ENCODE measurements around the gene DTX3L.

DNA sequence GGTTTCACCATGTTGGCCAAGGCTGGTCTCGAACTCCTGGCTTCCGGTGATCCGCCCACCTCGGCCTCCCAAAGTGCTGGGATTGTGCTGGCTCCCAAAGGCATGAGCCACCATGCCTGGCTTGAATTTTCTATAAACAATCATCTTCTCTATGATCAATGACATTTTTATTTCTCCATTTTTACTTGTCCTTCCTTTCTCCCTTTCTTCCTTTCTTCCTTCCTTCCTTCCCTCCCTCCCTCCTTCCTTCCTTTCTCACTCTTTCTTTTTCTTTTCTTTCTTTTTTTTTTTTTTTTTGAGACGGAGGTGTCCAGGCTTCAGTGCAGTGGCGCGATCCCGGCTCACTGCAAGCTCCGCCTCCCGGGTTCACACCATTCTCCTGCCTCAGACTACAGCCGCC is 40.8 kb upstream of the DTX3L start:
- TF ChIP-seq, protein P1, sequence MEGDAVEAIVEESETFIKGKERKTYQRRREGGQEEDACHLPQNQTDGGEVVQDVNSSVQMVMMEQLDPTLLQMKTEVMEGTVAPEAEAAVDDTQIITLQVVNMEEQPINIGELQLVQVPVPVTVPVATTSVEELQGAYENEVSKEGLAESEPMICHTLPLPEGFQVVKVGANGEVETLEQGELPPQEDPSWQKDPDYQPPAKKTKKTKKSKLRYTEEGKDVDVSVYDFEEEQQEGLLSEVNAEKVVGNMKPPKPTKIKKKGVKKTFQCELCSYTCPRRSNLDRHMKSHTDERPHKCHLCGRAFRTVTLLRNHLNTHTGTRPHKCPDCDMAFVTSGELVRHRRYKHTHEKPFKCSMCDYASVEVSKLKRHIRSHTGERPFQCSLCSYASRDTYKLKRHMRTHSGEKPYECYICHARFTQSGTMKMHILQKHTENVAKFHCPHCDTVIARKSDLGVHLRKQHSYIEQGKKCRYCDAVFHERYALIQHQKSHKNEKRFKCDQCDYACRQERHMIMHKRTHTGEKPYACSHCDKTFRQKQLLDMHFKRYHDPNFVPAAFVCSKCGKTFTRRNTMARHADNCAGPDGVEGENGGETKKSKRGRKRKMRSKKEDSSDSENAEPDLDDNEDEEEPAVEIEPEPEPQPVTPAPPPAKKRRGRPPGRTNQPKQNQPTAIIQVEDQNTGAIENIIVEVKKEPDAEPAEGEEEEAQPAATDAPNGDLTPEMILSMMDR (conservative IDR thresholded peaks at IDR 0.05; ENCODE audit: low read length): no peak
- no peak for TF ChIP-seq EZH2phosphoT487 (IDR thresholded peaks at IDR 0.05; ENCODE audit: borderline replicate concordance)
